ENCODE measurements around the gene SIM2.
"Not testable (repeated sequence)": the region's sequence is repeated elsewhere in the genome, so short reads cannot be mapped to it uniquely, and the experiment has no call there.

The SIM2 gene

DNA sequence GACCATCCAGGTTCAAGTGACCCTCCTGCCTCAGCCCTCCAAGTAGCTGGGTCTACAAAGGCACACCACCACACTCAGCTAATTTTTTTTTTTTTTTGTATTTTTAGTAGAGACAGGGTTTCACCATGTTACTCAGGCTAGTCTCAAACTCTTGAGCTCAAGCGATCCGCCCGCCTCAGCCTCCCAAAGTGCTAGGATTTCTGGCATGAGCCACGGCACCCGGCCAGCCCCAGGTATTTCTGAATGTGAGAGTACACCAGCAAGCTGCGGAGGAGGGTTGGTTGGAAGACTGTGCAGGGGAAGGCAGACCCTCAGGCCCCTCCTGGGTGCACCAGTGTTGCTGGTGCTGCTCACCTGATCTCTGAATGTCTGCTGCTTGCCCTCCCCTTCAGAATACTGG lies 33.1 kb upstream of the SIM2 start:
- WGBS, 2 experiments = 93 to 94% methylated on average over 6 of the region's 6 CpGs
- Histone ChIP-seq H3K9me3 (ENCODE audit: control insufficient read depth, low read length) (no peaks in the 10 kb centered on the region), H3K36me3 (ENCODE audit: control insufficient read depth, insufficient read depth, low read length) (no peaks in the 10 kb centered on the region), H3K4me1 (ENCODE audit: control insufficient read depth, insufficient read depth, low read length) (peaks cover 8% of the 10 kb centered on the region), H3K27ac (ENCODE audit: insufficient read depth, low read depth, low read length, poor library complexity, severe bottlenecking) (no peak overlapping the region), H3K27me3 (ENCODE audit: control insufficient read depth, insufficient read depth, low read length, poor library complexity, severe bottlenecking) (no peaks in the 10 kb centered on the region), H3K4me3 (ENCODE audit: insufficient read depth, low read depth, low read length) (no peak overlapping the region)

DNA sequence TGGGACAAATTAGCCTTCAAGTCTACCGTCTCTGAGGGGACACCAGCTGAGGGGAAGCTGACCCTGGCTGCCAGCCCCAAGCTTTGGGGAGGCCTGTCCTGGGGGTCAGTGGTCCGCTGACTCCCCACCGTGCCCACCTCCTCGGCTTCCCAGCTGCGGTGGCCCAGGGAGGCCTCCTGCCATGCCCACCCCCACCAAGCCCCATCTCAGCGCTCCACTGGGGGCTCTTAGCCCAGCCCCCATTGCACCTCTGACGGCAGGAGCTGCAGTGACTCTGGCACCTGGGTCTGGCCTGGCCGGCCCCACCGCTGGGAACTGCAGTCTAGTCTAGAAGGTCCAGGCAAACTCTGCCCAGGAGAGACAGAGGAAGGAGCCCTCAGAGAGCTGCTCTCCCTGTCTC lies 30.2 kb upstream of the SIM2 start:
- Histone ChIP-seq H3K4me1 (ENCODE audit: control insufficient read depth, insufficient read depth, low read length) (peaks cover under 1% of the 10 kb centered on the region), H3K4me3 (ENCODE audit: insufficient read depth, low read depth, low read length) (no peak overlapping the region), H3K27ac (ENCODE audit: insufficient read depth, low read depth, low read length, poor library complexity, severe bottlenecking) (no peak overlapping the region), H3K27me3 (ENCODE audit: control insufficient read depth, insufficient read depth, low read length, poor library complexity, severe bottlenecking) (no peaks in the 10 kb centered on the region), H3K9me3 (ENCODE audit: control insufficient read depth, low read length) (no peaks in the 10 kb centered on the region), H3K36me3 (ENCODE audit: control insufficient read depth, insufficient read depth, low read length) (no peaks in the 10 kb centered on the region)
- WGBS, 2 experiments = 90 to 91% methylated on average over 9 of the region's 9 CpGs

DNA sequence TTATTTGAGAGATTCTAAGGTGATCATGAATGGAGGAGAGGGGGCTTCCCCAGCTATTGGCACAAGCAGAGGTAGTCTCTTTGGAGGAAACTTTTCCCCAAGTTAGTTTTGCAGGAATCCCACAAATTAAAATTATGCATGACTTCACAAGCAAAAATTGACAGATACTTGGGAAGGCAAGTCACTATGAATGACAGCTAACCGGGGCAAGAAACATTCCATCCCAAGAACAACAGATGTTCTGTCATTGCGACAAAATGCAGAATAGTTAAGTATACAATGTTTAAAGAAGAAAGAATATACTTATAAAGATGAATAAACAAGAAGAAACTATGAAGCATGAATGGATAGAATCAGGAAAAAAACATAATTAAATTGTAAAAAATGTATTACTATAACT lies 27.1 kb upstream of the SIM2 start:
- Histone ChIP-seq H3K36me3 (ENCODE audit: control insufficient read depth, insufficient read depth, low read length) (no peaks in the 10 kb centered on the region), H3K27me3 (ENCODE audit: control insufficient read depth, insufficient read depth, low read length, poor library complexity, severe bottlenecking) (no peaks in the 10 kb centered on the region), H3K27ac (ENCODE audit: insufficient read depth, low read depth, low read length, poor library complexity, severe bottlenecking) (no peak overlapping the region), H3K4me1 (ENCODE audit: control insufficient read depth, insufficient read depth, low read length) (no peaks in the 10 kb centered on the region), H3K4me3 (ENCODE audit: insufficient read depth, low read depth, low read length) (no peak overlapping the region), H3K9me3 (ENCODE audit: control insufficient read depth, low read length) (no peaks in the 10 kb centered on the region)
- WGBS, 2 experiments = 86% methylated on average over 1 of the region's 2 CpGs; no CpG with 5 or more reads in 1 of the 2 experiments

DNA sequence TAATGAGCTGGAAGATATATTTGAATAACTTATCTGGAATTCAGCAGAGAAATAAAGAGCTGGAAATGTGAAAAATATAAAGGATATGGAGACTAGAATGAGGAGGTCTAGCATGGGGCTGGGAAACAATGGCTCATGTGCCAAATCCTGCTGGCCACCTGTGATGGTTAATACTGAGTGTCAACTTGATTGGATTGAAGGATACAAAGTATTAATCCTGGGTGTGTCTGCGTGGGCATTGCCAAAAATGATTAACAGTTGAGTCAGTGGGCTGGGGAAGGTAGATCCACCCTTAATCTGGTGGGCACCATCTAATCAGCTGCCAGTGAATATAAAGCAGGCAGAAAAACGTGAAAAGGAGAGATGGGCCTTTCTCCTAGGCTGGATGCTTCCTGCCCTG lies 26.6 kb upstream of the SIM2 start:
- H3K27ac ChIP-seq (ENCODE audit: insufficient read depth, low read depth, low read length, poor library complexity, severe bottlenecking); H3K27me3 ChIP-seq (ENCODE audit: control insufficient read depth, insufficient read depth, low read length, poor library complexity, severe bottlenecking); H3K9me3 ChIP-seq (ENCODE audit: control insufficient read depth, low read length); H3K36me3 ChIP-seq (ENCODE audit: control insufficient read depth, insufficient read depth, low read length); H3K4me3 ChIP-seq (ENCODE audit: insufficient read depth, low read depth, low read length); H3K4me1 ChIP-seq (ENCODE audit: control insufficient read depth, insufficient read depth, low read length): not testable (repeated sequence)
- WGBS, 2 experiments = 89 to 91% methylated on average over 2 of the region's 2 CpGs

DNA sequence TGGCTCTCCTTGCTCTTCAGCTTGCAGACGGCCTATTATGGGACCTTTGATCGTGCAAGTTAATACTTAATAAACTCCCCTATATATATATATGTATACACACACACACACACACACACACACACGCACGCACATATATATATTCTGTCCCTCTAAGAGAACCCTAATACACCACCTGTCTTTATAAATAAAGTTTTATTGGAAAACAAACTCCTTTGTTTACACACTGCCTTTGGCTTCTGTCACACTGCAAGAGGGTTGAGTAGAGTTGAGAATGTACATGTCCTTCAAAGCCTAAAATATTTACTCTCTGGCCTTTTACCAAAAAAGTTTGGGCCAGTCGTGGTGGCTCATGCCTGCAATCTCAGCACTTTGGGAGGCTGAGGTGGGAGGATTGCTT lies 26.2 kb upstream of the SIM2 start:
- H3K36me3 ChIP-seq (ENCODE audit: control insufficient read depth, insufficient read depth, low read length) = no peaks in the 10 kb centered on the region
- H3K9me3 ChIP-seq (ENCODE audit: control insufficient read depth, low read length) = no peaks in the 10 kb centered on the region
- no peak overlapping the region for H3K4me3 ChIP-seq (ENCODE audit: insufficient read depth, low read depth, low read length)
- H3K27me3 ChIP-seq (ENCODE audit: control insufficient read depth, insufficient read depth, low read length, poor library complexity, severe bottlenecking) = no peaks in the 10 kb centered on the region
- H3K27ac ChIP-seq (ENCODE audit: insufficient read depth, low read depth, low read length, poor library complexity, severe bottlenecking) = no peak overlapping the region
- 82 to 92% methylated on average over 2 to 5 of the region's 5 CpGs for WGBS, 2 experiments
- H3K4me1 ChIP-seq (ENCODE audit: control insufficient read depth, insufficient read depth, low read length) = no peaks in the 10 kb centered on the region

DNA sequence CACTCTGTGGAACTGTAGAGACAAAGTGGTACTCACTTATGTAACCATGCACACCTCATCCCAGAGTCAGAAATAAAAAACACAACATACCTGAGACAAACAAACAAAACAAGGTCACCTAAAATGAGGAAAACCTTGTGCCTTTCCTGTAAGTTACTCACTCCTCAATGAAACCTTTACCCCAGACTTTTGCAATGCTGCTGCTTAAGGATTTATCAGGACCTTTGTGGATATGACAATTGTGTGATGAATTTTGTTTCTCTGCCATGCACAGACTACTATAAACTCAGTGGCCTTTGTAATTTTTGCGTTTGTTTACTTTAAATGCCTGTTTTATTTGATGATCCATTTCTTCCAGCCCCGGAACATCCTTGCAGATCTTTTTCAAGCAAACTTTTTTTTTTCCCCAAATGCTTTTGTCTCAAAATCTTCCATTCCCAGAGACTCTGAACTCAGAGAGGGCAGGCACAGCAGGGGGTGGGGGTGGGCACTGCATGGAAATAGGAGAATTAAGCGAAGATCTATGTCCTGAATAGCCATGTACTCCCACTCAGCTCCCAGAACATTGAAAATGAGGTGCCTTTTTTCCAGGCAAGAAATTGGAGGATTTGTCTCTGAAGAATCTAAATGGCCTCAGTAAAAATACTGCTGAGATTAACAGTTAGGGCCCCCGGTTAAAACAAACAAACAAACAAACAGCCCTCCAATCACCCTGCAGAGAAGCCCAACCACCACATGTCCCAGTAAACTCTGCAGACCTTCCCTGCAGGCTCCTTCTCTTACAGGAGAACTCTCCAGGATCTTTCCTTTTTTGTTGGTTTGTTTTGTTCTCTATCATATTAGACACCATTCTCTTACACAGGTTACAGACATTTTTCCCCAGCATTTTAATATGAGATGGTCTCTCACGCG lies 22.6 kb upstream of the SIM2 start:
- Histone ChIP-seq H3K36me3 (ENCODE audit: control insufficient read depth, insufficient read depth, low read length) (no peaks in the 10 kb centered on the region), H3K4me1 (ENCODE audit: control insufficient read depth, insufficient read depth, low read length) (no peaks in the 10 kb centered on the region), H3K4me3 (ENCODE audit: insufficient read depth, low read depth, low read length) (no peak overlapping the region), H3K27ac (ENCODE audit: insufficient read depth, low read depth, low read length, poor library complexity, severe bottlenecking) (no peak overlapping the region), H3K27me3 (ENCODE audit: control insufficient read depth, insufficient read depth, low read length, poor library complexity, severe bottlenecking) (no peaks in the 10 kb centered on the region), H3K9me3 (ENCODE audit: control insufficient read depth, low read length) (no peaks in the 10 kb centered on the region)
- WGBS, 2 experiments = 29 to 49% methylated on average over 6 of the region's 6 CpGs

DNA sequence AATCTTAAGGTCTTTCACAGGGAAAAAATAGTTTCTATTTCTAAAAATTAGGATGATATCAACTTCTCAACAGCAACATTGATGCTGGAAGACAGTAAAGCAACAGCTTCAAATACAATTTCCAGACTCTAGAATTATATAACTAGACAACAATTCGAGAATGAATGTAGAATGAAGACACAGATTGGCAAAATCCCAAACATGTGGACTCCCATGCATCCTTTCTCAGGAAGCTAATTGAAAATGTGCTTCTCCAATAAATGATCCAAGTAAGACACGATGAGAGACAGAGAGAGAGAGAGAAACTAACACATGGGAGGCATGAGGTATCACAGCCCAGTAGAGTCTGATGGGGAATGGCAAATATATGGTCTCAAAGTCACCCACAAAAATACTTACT lies 21.5 kb upstream of the SIM2 start:
- 86 to 97% methylated on average over 1 to 2 of the region's 2 CpGs for WGBS, 2 experiments
- Histone ChIP-seq H3K4me3 (ENCODE audit: insufficient read depth, low read depth, low read length) (no peak overlapping the region), H3K27ac (ENCODE audit: insufficient read depth, low read depth, low read length, poor library complexity, severe bottlenecking) (no peak overlapping the region), H3K4me1 (ENCODE audit: control insufficient read depth, insufficient read depth, low read length) (no peaks in the 10 kb centered on the region), H3K36me3 (ENCODE audit: control insufficient read depth, insufficient read depth, low read length) (no peaks in the 10 kb centered on the region), H3K9me3 (ENCODE audit: control insufficient read depth, low read length) (no peaks in the 10 kb centered on the region), H3K27me3 (ENCODE audit: control insufficient read depth, insufficient read depth, low read length, poor library complexity, severe bottlenecking) (no peaks in the 10 kb centered on the region)

DNA sequence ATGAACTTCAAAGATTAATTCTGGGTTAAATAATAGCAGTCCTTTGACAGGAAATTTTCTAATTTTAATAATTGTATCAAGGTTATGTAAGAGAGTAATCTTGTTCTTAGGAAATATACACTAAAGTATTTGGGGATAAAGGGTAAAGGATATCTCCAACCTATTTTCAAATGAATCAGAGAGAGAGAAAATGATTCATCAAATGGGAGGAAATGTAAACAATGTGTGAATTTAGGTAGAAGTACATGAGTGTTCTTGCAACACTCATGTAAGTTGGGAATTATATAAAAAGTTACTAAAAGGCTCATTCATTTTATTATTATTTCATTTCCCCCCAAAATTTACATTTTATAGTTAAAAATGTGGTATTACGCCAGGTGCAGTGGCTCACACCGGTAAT lies 20.4 kb upstream of the SIM2 start:
- WGBS, 2 experiments = 84 to 100% methylated on average over 2 of the region's 2 CpGs
- H3K9me3 ChIP-seq (ENCODE audit: control insufficient read depth, low read length) = no peaks in the 10 kb centered on the region

DNA sequence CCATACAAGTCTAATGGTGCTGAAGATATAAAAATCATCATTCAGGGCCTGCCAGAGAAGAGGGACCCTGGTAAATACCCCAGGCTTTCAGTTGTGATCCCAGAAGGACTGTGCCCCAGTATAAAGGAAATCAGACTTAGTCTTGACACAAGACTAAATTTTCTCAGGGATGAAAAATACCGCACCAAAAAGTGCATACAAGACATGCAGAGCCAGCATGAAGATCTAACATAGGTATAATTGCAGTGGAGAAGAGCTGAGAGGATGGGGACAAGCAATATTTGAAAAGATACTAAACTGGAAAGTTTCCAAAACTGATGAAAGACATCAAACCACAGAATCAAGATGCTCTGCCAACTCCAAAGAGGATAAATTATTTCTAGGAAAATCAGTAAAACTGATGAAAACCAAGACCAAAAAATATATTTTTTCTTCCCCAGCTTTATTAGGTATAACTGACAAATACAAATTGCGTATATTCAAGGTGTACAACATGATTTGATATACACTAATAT lies 17.7 kb upstream of the SIM2 start:
- no peak overlapping the region for H3K4me3 ChIP-seq (ENCODE audit: insufficient read depth, low read depth, low read length)
- H3K27ac ChIP-seq (ENCODE audit: insufficient read depth, low read depth, low read length, poor library complexity, severe bottlenecking) = no peak overlapping the region
- H3K36me3 ChIP-seq (ENCODE audit: control insufficient read depth, insufficient read depth, low read length) = no peaks in the 10 kb centered on the region
- no peaks in the 10 kb centered on the region for H3K4me1 ChIP-seq (ENCODE audit: control insufficient read depth, insufficient read depth, low read length)
- 83 to 90% methylated on average over 1 to 2 of the region's 2 CpGs for WGBS, 2 experiments
- no peaks in the 10 kb centered on the region for H3K9me3 ChIP-seq (ENCODE audit: control insufficient read depth, low read length)
- H3K27me3 ChIP-seq (ENCODE audit: control insufficient read depth, insufficient read depth, low read length, poor library complexity, severe bottlenecking) = peaks cover 11% of the 10 kb centered on the region

More for the DNA sequence above, 20.4 kb upstream of the SIM2 start:
- Histone ChIP-seq H3K27ac (ENCODE audit: insufficient read depth, low read depth, low read length, poor library complexity, severe bottlenecking) (no peak overlapping the region), H3K4me3 (ENCODE audit: insufficient read depth, low read depth, low read length) (no peak overlapping the region), H3K27me3 (ENCODE audit: control insufficient read depth, insufficient read depth, low read length, poor library complexity, severe bottlenecking) (no peaks in the 10 kb centered on the region), H3K4me1 (ENCODE audit: control insufficient read depth, insufficient read depth, low read length) (no peaks in the 10 kb centered on the region), H3K36me3 (ENCODE audit: control insufficient read depth, insufficient read depth, low read length) (no peaks in the 10 kb centered on the region)

DNA sequence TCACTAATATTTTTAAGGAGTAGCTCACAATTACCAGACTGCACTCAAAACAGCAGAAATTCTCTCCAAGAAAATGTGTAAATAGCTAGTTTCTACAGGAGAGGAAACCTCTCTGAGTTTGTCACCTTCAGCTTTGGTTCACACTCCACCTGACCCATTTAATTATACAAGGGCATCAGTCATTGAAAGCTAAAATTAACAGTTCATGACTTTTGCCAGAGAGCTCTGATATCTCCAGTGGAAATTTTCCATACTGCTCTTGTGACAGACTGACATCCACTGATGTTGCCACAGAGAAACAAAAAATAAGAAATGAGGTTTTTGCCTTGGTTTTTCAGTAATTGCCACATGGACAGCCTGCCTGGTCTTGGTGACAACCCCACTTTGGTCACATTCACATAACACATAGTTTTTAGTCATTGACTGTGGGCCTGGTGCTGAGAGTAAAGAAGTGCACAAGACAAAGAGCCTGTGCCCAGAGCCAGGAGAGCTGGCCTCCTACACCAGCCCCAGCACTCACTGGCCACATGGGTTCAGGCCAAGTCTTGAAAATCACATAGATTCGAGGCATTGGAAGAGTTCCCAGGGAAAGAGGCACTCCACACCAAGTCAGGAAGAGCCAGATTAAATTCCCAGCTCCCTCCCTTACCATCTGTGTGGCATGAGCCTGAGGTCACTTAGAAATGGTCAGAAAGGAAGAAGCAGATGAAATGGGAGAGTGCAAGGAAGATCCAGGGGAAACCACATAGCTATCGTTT lies 13.8 kb upstream of the SIM2 start:
- Histone ChIP-seq H3K27me3 (ENCODE audit: control insufficient read depth, insufficient read depth, low read length, poor library complexity, severe bottlenecking) (peaks cover 30% of the 10 kb centered on the region), H3K4me3 (ENCODE audit: insufficient read depth, low read depth, low read length) (no peak overlapping the region), H3K36me3 (ENCODE audit: control insufficient read depth, insufficient read depth, low read length) (no peaks in the 10 kb centered on the region), H3K9me3 (ENCODE audit: control insufficient read depth, low read length) (no peaks in the 10 kb centered on the region), H3K27ac (ENCODE audit: insufficient read depth, low read depth, low read length, poor library complexity, severe bottlenecking) (no peak overlapping the region), H3K4me1 (ENCODE audit: control insufficient read depth, insufficient read depth, low read length) (no peaks in the 10 kb centered on the region)
- WGBS, 2 experiments = 61 to 80% methylated on average over 1 to 2 of the region's 2 CpGs

All from ectodermal cell (in vitro differentiated cells).